Stomach (tissue), 9 donors: ENCODE results near the gene LRRC30. TPM values are rescaled to one million over a fixed set of nuclear protein-coding genes. Genes with fewer than 3 reads are reported as not detected.
A peak's percentile ranks its signal among the peaks of the same experiment; 100 is the strongest.

ENCODE experiments used
- DNase-seq, 2 donors: peaks; one replicate each; pipeline versions ENCODE4 v3.0.0 to v3.0.0-alpha.2; 2013 to 2019
- H3K27ac ChIP-seq, 5 donors: fragments of 200-600 bp in 4 of 5; sonication (generic) in 4 of 5; one replicate each; pipeline ENCODE4 v1.5.1; 2013 to 2019; ENCODE audit warnings: mild to moderate bottlenecking in 1 of 5, moderate library complexity in 1 of 5
- H3K27me3 ChIP-seq, 3 donors: fragments of 200-600 bp; sonication (generic); one replicate each; pipeline ENCODE4 v1.5.1; 2017 to 2019; ENCODE audit warnings: mixed run types in 1 of 3
- H3K36me3 ChIP-seq, 4 donors: fragments of 200-600 bp; sonication (generic); 1 replicate in 3 of 4; 2 replicates in 1 of 4; pipeline ENCODE4 v1.5.1; 2016 to 2019
- H3K4me1 ChIP-seq, 4 donors: fragments of 200-600 bp; sonication (generic); one replicate each; pipeline ENCODE4 v1.5.1; 2016 to 2019
- H3K4me3 ChIP-seq, 4 donors: fragments of 200-600 bp; sonication (generic) in 3 of 4; one replicate each; pipeline ENCODE4 v1.5.1; 2016 to 2019; ENCODE audit warnings: mild to moderate bottlenecking in 1 of 4
- H3K9me3 ChIP-seq, 4 donors: fragments of 200-600 bp; sonication (generic); one replicate each; pipeline ENCODE4 v1.5.1; 2016 to 2019
- EP300 ChIP-seq: sonication (generic); formaldehyde crosslinking; IDR thresholded peaks from one replicate; pipeline ENCODE4 v1.6.1; 2017; ENCODE audit warnings: antibody characterized with exemption
- POLR2A ChIP-seq, 4 donors: fragments of 450-650 bp; IDR thresholded peaks; one replicate each; pipeline ENCODE4 v1.6.1; 2016; ENCODE audit warnings: antibody characterized with exemption in 4 of 4, control low read depth in 2 of 4, mild to moderate bottlenecking in 1 of 4, moderate library complexity in 1 of 4
- POLR2AphosphoS5 ChIP-seq, 3 donors: sonication (generic); formaldehyde crosslinking; IDR thresholded peaks; one replicate each; pipeline ENCODE4 v1.6.1; 2016; ENCODE audit warnings: antibody characterized with exemption in 3 of 3
- WGBS, 5 donors: extraction: QIAGEN DNeasy Blood & Tissue Kit in 3 of 5; methylation state at CpG; one replicate each; pipeline versions ENCODE4 v1.1.5 to v1.1.7; 2013 to 2018; 5-methylcytosine and 5-hydroxymethylcytosine counted together
- intact Hi-C: fragments of 100-400 bp; cut with DNase I; formaldehyde crosslinking; loops from one replicate; pipeline ENCODE4 v1.15.1; 2023; ENCODE audit warnings: low total_unique reads
- polyA plus RNA-seq, 3 donors: library from polyadenylated mRNA; stranded (reverse); fragments of 200-250 nt; gene quantifications; one replicate each; pipeline ENCODE4 v1.2.3, GENCODE V29; 2013
- total RNA-seq, 5 donors: library from RNA; depleted of rRNA; stranded (reverse); fragments of >200 nt; gene quantifications; one replicate each; pipeline versions ENCODE4 v1.1.0 to v1.2.3, GENCODE V29; 2014 to 2016
- TF ChIP-seq, protein P1 (sequence below), 7 experiments: fragments of 450-650 bp in 4 of 7; fragments of 200-600 bp in 3 of 7; sonication (generic) in 3 of 7; IDR thresholded peaks; one replicate each; pipeline ENCODE4 v1.5.1; 2016 to 2019; ENCODE audit warnings: antibody characterized with exemption in 7 of 7, control low read depth in 2 of 7, mild to moderate bottlenecking in 1 of 7
- donor health status: healthy with polysubstance abuse.
- donor health status: Bipolar disorder and iron deficiency.
- donor health status: healthy.

LRRC30 gene
- total and polyA plus RNA-seq, 8 donors = not detected

- no peaks in the 10 kb centered on the region for H3K4me1 ChIP-seq
- DNase-seq = no peak
- H3K9me3 ChIP-seq = no peaks in the 10 kb centered on the region
- intact Hi-C loops = no loop called here
- H3K36me3 ChIP-seq = no peaks in the 10 kb centered on the region
- TF ChIP-seq, protein P1, sequence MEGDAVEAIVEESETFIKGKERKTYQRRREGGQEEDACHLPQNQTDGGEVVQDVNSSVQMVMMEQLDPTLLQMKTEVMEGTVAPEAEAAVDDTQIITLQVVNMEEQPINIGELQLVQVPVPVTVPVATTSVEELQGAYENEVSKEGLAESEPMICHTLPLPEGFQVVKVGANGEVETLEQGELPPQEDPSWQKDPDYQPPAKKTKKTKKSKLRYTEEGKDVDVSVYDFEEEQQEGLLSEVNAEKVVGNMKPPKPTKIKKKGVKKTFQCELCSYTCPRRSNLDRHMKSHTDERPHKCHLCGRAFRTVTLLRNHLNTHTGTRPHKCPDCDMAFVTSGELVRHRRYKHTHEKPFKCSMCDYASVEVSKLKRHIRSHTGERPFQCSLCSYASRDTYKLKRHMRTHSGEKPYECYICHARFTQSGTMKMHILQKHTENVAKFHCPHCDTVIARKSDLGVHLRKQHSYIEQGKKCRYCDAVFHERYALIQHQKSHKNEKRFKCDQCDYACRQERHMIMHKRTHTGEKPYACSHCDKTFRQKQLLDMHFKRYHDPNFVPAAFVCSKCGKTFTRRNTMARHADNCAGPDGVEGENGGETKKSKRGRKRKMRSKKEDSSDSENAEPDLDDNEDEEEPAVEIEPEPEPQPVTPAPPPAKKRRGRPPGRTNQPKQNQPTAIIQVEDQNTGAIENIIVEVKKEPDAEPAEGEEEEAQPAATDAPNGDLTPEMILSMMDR (IDR thresholded peaks at IDR 0.05) = no peak
- no peak for TF ChIP-seq EP300
- no peak for TF ChIP-seq POLR2AphosphoS5 (IDR thresholded peaks at IDR 0.05)
- no peak for TF ChIP-seq POLR2A (IDR thresholded peaks at IDR 0.05)
- WGBS, 5 donors = 94 to 97% (median 96%) methylated on average over 4 of the region's 4 CpGs
- H3K27me3 ChIP-seq = no peaks in the 10 kb centered on the region
- H3K27ac ChIP-seq = no peak overlapping the region
- H3K4me3 ChIP-seq = no peak overlapping the region
These were observed 12.0 kb downstream of the LRRC30 start for GRCh38 chr18:7242926-7243325.

- Histone ChIP-seq H3K36me3 (no peaks in the 10 kb centered on the region), H3K27me3 (no peaks in the 10 kb centered on the region), H3K4me3 (no peak overlapping the region), H3K4me1 (no peaks in the 10 kb centered on the region), H3K9me3 (no peaks in the 10 kb centered on the region), H3K27ac (no peak overlapping the region)
- TF ChIP-seq POLR2AphosphoS5 (IDR thresholded peaks at IDR 0.05) (no peak), POLR2A (IDR thresholded peaks at IDR 0.05) (no peak), EP300 (no peak)
- TF ChIP-seq, protein P1 (IDR thresholded peaks at IDR 0.05) = no peak
- intact Hi-C loops = no loop called here
- peak in 1 of 2 donors; percentile 34 for DNase-seq
- WGBS, 5 donors = 70 to 80% (median 78%) methylated on average over 6 of the region's 6 CpGs
These were observed 18.0 kb downstream of the LRRC30 start for GRCh38 chr18:7248877-7249276.

DNA sequence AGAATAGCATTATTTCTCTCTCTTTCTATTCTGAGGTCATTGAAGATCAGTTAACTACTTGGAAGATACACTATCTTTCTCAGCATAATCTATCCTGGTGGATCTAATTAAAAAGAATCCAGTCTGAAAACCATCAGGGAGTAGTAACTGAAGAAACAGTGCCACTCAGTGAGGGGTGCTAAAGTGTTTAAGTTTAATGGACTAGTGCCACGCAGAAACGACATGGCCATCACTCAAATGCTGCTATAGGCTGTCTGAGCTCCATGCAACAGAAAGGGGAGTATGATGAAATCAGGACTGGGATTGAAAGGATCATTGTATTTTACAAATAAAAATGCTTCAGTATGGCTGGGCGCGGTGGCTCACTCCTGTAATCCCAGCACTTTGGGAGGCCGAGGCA is 23.3 kb downstream of the LRRC30 start:
- no peak for DNase-seq
- intact Hi-C loops = no loop called here
- Histone ChIP-seq H3K27me3 (no peaks in the 10 kb centered on the region), H3K36me3 (no peaks in the 10 kb centered on the region), H3K9me3 (no peaks in the 10 kb centered on the region), H3K4me1 (no peaks in the 10 kb centered on the region), H3K27ac (no peak overlapping the region), H3K4me3 (no peak overlapping the region)
- TF ChIP-seq EP300 = no peak
- TF ChIP-seq, protein P1 (IDR thresholded peaks at IDR 0.05) = no peak
- TF ChIP-seq POLR2AphosphoS5 (IDR thresholded peaks at IDR 0.05) = no peak
- no peak for TF ChIP-seq POLR2A (IDR thresholded peaks at IDR 0.05)
- 88 to 97% (median 91%) methylated on average over 5 of the region's 5 CpGs for WGBS, 5 donors

DNA sequence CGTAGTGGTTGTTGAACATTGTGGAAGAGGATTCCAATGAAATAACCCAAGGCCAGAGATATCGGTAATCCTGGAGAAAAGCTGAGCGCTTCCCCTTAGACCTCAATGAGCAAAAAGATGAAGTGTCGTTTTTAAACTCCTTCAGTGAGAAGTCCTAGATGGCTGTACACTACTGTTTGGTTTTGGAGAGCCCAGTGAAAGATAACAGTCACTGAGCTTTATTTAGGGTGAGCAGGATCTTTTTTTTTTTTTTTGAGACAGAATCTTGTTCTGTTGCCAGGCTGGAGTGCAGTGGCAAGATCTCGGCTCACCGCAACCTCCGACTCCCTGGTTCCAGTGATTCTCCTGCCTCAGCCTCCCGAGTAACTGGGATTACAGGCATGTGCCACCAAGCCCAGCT is 24.2 kb downstream of the LRRC30 start:
- Histone ChIP-seq H3K4me3 (no peak overlapping the region), H3K27ac (no peak overlapping the region), H3K9me3 (no peaks in the 10 kb centered on the region), H3K27me3 (no peaks in the 10 kb centered on the region), H3K36me3 (no peaks in the 10 kb centered on the region), H3K4me1 (peaks cover 0 to 7% (median 4%) of the 10 kb centered on the region in 4 donors)
- WGBS, 5 donors = 90 to 95% (median 92%) methylated on average over 8 of the region's 8 CpGs
- no peak for DNase-seq
- TF ChIP-seq EP300 (no peak), POLR2A (IDR thresholded peaks at IDR 0.05) (no peak)
- TF ChIP-seq, protein P1 (IDR thresholded peaks at IDR 0.05) = no peak
- intact Hi-C loops = no loop called here
